Mesenteric fat pad (tissue), 1 donor: ENCODE measurements around the gene ZBTB16. TPM values are rescaled to one million over a fixed set of nuclear protein-coding genes. Genes with fewer than 3 reads are reported as not detected.

ENCODE experiments used
- DNase-seq: peaks from one replicate; pipeline ENCODE4 v3.0.0-alpha.2; 2020; ENCODE audit warnings: low spot score
- total RNA-seq: library from RNA; stranded (reverse); fragmentation: NEBNext Ultra II Directional; extraction: Animal tissue kit (Norgen Biotek cat#: 25700); gene quantifications from one replicate; pipeline ENCODE4 v1.2.1, GENCODE V29; 2021
- donor health status: DM: yes; HTN: yes; CAD: no.

Gene ZBTB16
- total RNA-seq, 1 donor from 2014 or later, result 196 TPM

- no peak for DNase-seq
Observed at GRCh38 chr11:114197799-114198500, 138.4 kb downstream of the ZBTB16 start.

- no peak for DNase-seq
Observed at GRCh38 chr11:114199051-114199450, 139.5 kb downstream of the ZBTB16 start.

GRCh38 chr11:114200351-114201133 lies 141.0 kb downstream of the ZBTB16 start:
- DNase-seq, result no peak

- DNase-seq, result no peak
Observed at GRCh38 chr11:114201219-114201618, 141.7 kb downstream of the ZBTB16 start.

- no peak for DNase-seq
Observed at GRCh38 chr11:114202011-114202609, 142.6 kb downstream of the ZBTB16 start.

- DNase-seq, result no peak
Observed at GRCh38 chr11:114207096-114207495, 147.6 kb downstream of the ZBTB16 start.

- DNase-seq, result no peak
Observed at GRCh38 chr11:114208377-114208776, 148.9 kb downstream of the ZBTB16 start.

GRCh38 chr11:114209343-114209742 lies 149.8 kb downstream of the ZBTB16 start:
- DNase-seq, result no peak

GRCh38 chr11:114209904-114210303 lies 150.4 kb downstream of the ZBTB16 start:
- DNase-seq, result no peak

- no peak for DNase-seq
Observed at GRCh38 chr11:114211444-114212121, 152.1 kb downstream of the ZBTB16 start.

- DNase-seq, result no peak
Observed at GRCh38 chr11:114213622-114214021, 154.1 kb downstream of the ZBTB16 start.

GRCh38 chr11:114215428-114215827 lies 155.9 kb downstream of the ZBTB16 start:
- DNase-seq, result no peak

- no peak for DNase-seq
Observed at GRCh38 chr11:114215871-114216795, 156.6 kb downstream of the ZBTB16 start.

- no peak for DNase-seq
Observed at GRCh38 chr11:114216796-114217180, 157.3 kb downstream of the ZBTB16 start.

GRCh38 chr11:114218508-114218907 lies 159.0 kb downstream of the ZBTB16 start:
- DNase-seq, result no peak

GRCh38 chr11:114219559-114220349 lies 160.2 kb downstream of the ZBTB16 start:
- no peak for DNase-seq

- DNase-seq, result no peak
Observed at GRCh38 chr11:114221037-114221436, 161.5 kb downstream of the ZBTB16 start.

- DNase-seq, result no peak
Observed at GRCh38 chr11:114225661-114226060, 166.2 kb downstream of the ZBTB16 start.

- DNase-seq, result no peak
Observed at GRCh38 chr11:114226356-114226755, 166.8 kb downstream of the ZBTB16 start.
